H1 (cell line): ENCODE results near the gene LRG1. TPM values are rescaled to one million over a fixed set of nuclear protein-coding genes. Genes with fewer than 3 reads are reported as not detected.
"Not testable (repeated sequence)": the region's sequence is repeated elsewhere in the genome, so short reads cannot be mapped to it uniquely, and the experiment has no call there.

ENCODE experiments used
- CTCF ChIA-PET: fragments of 300-600 bp; sonication (Branson Sonifier 250); formaldehyde crosslinking; loops from one replicate; lab custom pipeline; 2021; ENCODE audit not compliant: partially characterized antibody; lab: Charles Lee
- POLR2A ChIA-PET: fragments of 300-600 bp; sonication (Branson Sonifier 250); formaldehyde crosslinking; loops from one replicate; lab custom pipeline; 2021; ENCODE audit warnings: inconsistent platforms; ENCODE audit not compliant: partially characterized antibody; lab: Charles Lee
- DNase-seq, 2 experiments: peaks; one replicate each; pipeline versions ENCODE4 v3.0.0 to v3.0.0-alpha.2; 2010 to 2022; ENCODE audit warnings: low spot score in 2 of 2, low read depth in 1 of 2, mixed read lengths in 1 of 2
- FAIRE-seq: peaks from 2 replicates; lab custom pipeline; 2011; peaks lifted over from hg19 to GRCh38; lab: Jason Lieb, UNC
- H2AFZ ChIP-seq: 2 replicates; pipeline ENCODE4 v1.8.1; 2012; ENCODE audit warnings: low read length, inconsistent platforms
- H2AK5ac ChIP-seq: 2 replicates; pipeline ENCODE4 v1.6.1; 2013; ENCODE audit warnings: low read depth, low read length
- H2BK120ac ChIP-seq: replicated peaks from 2 replicates; pipeline ENCODE3; 2013; ENCODE audit warnings: low read depth, low read length, inconsistent platforms
- H2BK12ac ChIP-seq: 2 replicates; pipeline ENCODE4 v1.6.1; 2013; ENCODE audit warnings: low read depth, low read length
- H2BK15ac ChIP-seq: 2 replicates; pipeline ENCODE4 v1.6.1; 2013; ENCODE audit warnings: low read length
- H2BK20ac ChIP-seq: 2 replicates; pipeline ENCODE4 v1.6.1; 2013; ENCODE audit warnings: low read length
- H2BK5ac ChIP-seq: 2 replicates; pipeline ENCODE4 v1.6.1; 2013; ENCODE audit warnings: low read depth, low read length
- H3K14ac ChIP-seq: 2 replicates; pipeline ENCODE4 v1.6.1; 2013; ENCODE audit warnings: inconsistent platforms; ENCODE audit not compliant: insufficient read length
- H3K18ac ChIP-seq: 2 replicates; pipeline ENCODE4 v1.6.1; 2013; ENCODE audit warnings: low read length; ENCODE audit errors: extremely low read depth
- H3K23ac ChIP-seq: 2 replicates; pipeline ENCODE4 v1.6.1; 2013; ENCODE audit warnings: inconsistent platforms; ENCODE audit not compliant: insufficient read length
- H3K23me2 ChIP-seq: 2 replicates; pipeline ENCODE4 v1.6.1; 2013; ENCODE audit warnings: low read depth, low read length
- H3K27ac ChIP-seq: 2 replicates; pipeline ENCODE4 v1.6.1; 2011; ENCODE audit warnings: low read depth, low read length, inconsistent platforms
- H3K27me3 ChIP-seq, 4 experiments: replicated peaks in 1 of 4; 1 replicate in 1 of 4; 2 replicates in 3 of 4; pipeline versions ENCODE4 v1.6.1 to v1.8.1; 2011 to 2013; ENCODE audit warnings: low read length in 3 of 4, mild to moderate bottlenecking in 3 of 4, inconsistent platforms in 2 of 4, mixed read lengths in 2 of 4, moderate library complexity in 1 of 4; ENCODE audit not compliant: control insufficient read depth in 3 of 4, insufficient read depth in 3 of 4; ENCODE audit errors: extremely low read depth in 1 of 4
- H3K36me3 ChIP-seq, 4 experiments: 2 replicates each; pipeline versions ENCODE4 v1.6.1 to v1.8.1; 2011 to 2013; ENCODE audit warnings: mild to moderate bottlenecking in 4 of 4, low read length in 3 of 4, moderate library complexity in 2 of 4, control low read depth in 1 of 4, inconsistent platforms in 1 of 4; ENCODE audit not compliant: insufficient read depth in 4 of 4, control insufficient read depth in 2 of 4
- H3K4ac ChIP-seq: replicated peaks from 2 replicates; pipeline ENCODE3; 2013; ENCODE audit warnings: low read length, low read depth, mixed read lengths, inconsistent platforms; ENCODE audit not compliant: insufficient read length
- H3K4me1 ChIP-seq, 4 experiments: replicated peaks in 1 of 4; 1 replicate in 1 of 4; 2 replicates in 3 of 4; pipeline versions ENCODE4 v1.6.1 to v1.8.1; 2011 to 2013; ENCODE audit warnings: low read length in 3 of 4, inconsistent platforms in 2 of 4, mixed read lengths in 1 of 4; ENCODE audit not compliant: insufficient read depth in 4 of 4, control insufficient read depth in 3 of 4
- H3K4me2 ChIP-seq, 2 experiments: 2 replicates each; pipeline versions ENCODE4 v1.6.1 to v1.8.1; 2011 to 2013; ENCODE audit warnings: low read depth in 2 of 2, low read length in 2 of 2, control low read depth in 1 of 2, inconsistent platforms in 1 of 2, mild to moderate bottlenecking in 1 of 2; ENCODE audit not compliant: insufficient read depth in 1 of 2
- H3K4me3 ChIP-seq, 4 experiments: fragments of 200-600, 300-600 bp in 1 of 4; sonication (generic), shearing (Covaris generic), sonication (Bioruptor Twin) in 1 of 4; 2 replicates each; pipeline versions ENCODE4 v1.5.1 to v1.8.1; 2011 to 2016; ENCODE audit warnings: low read length in 4 of 4, low read depth in 3 of 4, control low read depth in 2 of 4, inconsistent platforms in 2 of 4, mild to moderate bottlenecking in 2 of 4, mixed read lengths in 1 of 4, moderate library complexity in 1 of 4; ENCODE audit not compliant: insufficient read depth in 2 of 4; ENCODE audit errors: extremely low read depth in 1 of 4
- H3K56ac ChIP-seq: replicated peaks from 2 replicates; pipeline ENCODE3; 2013; ENCODE audit warnings: low read depth, mild to moderate bottlenecking, mixed read lengths, low read length, inconsistent platforms; ENCODE audit not compliant: insufficient read length
- H3K79me1 ChIP-seq: 2 replicates; pipeline ENCODE4 v1.6.1; 2013; ENCODE audit warnings: low read depth, low read length, control low read depth
- H3K79me2 ChIP-seq, 2 experiments: 2 replicates each; pipeline versions ENCODE4 v1.6.1 to v1.8.1; 2012 to 2013; ENCODE audit warnings: low read length in 2 of 2, mild to moderate bottlenecking in 2 of 2, inconsistent platforms in 1 of 2; ENCODE audit not compliant: insufficient read depth in 2 of 2, control insufficient read depth in 1 of 2
- H3K9ac ChIP-seq, 4 experiments: replicated peaks in 1 of 4; 1 replicate in 1 of 4; 2 replicates in 3 of 4; pipeline versions ENCODE4 v1.6.1 to v1.8.1; 2011 to 2013; ENCODE audit warnings: low read depth in 3 of 4, low read length in 3 of 4, control low read depth in 2 of 4, mild to moderate bottlenecking in 2 of 4, moderate library complexity in 2 of 4, inconsistent platforms in 1 of 4; ENCODE audit errors: extremely low read depth in 1 of 4
- H3K9me3 ChIP-seq, 2 experiments: 2 replicates each; pipeline versions ENCODE4 v1.6.1 to v1.8.1; 2012 to 2013; ENCODE audit warnings: mild to moderate bottlenecking in 2 of 2, moderate library complexity in 2 of 2, control low read depth in 1 of 2, inconsistent platforms in 1 of 2, low read depth in 1 of 2, low read length in 1 of 2, mixed read lengths in 1 of 2; ENCODE audit not compliant: insufficient read depth in 2 of 2
- H4K20me1 ChIP-seq, 2 experiments: replicated peaks in 1 of 2; 2 replicates each; pipeline versions ENCODE3 to v1.8.1; 2011 to 2013; ENCODE audit warnings: inconsistent platforms in 2 of 2, low read length in 2 of 2, mild to moderate bottlenecking in 1 of 2; ENCODE audit not compliant: insufficient read depth in 2 of 2, control insufficient read depth in 1 of 2
- H4K5ac ChIP-seq: 2 replicates; pipeline ENCODE4 v1.6.1; 2013; ENCODE audit warnings: low read length, low read depth, mixed read lengths, inconsistent platforms; ENCODE audit not compliant: insufficient read length
- H4K8ac ChIP-seq: 2 replicates; pipeline ENCODE4 v1.8.0; 2013; ENCODE audit warnings: mild to moderate bottlenecking, moderate library complexity, low read length, inconsistent platforms; ENCODE audit not compliant: insufficient read depth; ENCODE audit errors: extremely low read depth
- H4K91ac ChIP-seq: replicated peaks from 2 replicates; pipeline ENCODE3; 2013; ENCODE audit warnings: low read length, mixed read lengths, inconsistent platforms; ENCODE audit not compliant: insufficient read length
- WGBS, 2 experiments: shearing (Covaris generic) in 1 of 2; methylation state at CpG; one replicate each; pipeline versions ENCODE4 v1.1.6 to v1.1.7; 2013 to 2015; ENCODE audit warnings: low lambda C conversion rate in 2 of 2, mixed read lengths in 2 of 2, inconsistent platforms in 1 of 2, low coverage in 1 of 2, missing lambda C conversion rate in 1 of 2; ENCODE audit not compliant: insufficient replicate concordance in 2 of 2, insufficient coverage in 1 of 2, insufficient read length in 1 of 2; ENCODE audit errors: extremely low coverage in 1 of 2, missing lambda C conversion rate in 1 of 2; 5-methylcytosine and 5-hydroxymethylcytosine counted together
- polyA plus RNA-seq, 7 experiments: library from polyadenylated mRNA; depleted of rRNA in 3 of 7; stranded (reverse) in 5 of 7; unstranded in 2 of 7; fragments of >200 nt in 5 of 7; fragments of 200-250 nt in 2 of 7; gene quantifications; 1 replicate in 5 of 7; 2 replicates in 1 of 7; 4 replicates in 1 of 7; pipeline versions ENCODE4 v1.2.1 to v1.2.3, GENCODE V29; 2011 to 2013; ENCODE audit warnings: missing spikeins in 2 of 7, mixed read lengths in 2 of 7
- total RNA-seq: library from RNA; stranded (reverse); fragmentation: NEBNext Ultra II Directional; extraction: Animal tissue kit (Norgen Biotek cat#: 25700); gene quantifications from 2 replicates; pipeline ENCODE4 v1.2.1, GENCODE V29; 2021

The LRG1 gene
- total and polyA plus RNA-seq, 2 of the 8 experiments (the other 6 are each of a cell fraction or from before 2014, with no cell fraction given), result 0.48 to 0.79 TPM

DNA sequence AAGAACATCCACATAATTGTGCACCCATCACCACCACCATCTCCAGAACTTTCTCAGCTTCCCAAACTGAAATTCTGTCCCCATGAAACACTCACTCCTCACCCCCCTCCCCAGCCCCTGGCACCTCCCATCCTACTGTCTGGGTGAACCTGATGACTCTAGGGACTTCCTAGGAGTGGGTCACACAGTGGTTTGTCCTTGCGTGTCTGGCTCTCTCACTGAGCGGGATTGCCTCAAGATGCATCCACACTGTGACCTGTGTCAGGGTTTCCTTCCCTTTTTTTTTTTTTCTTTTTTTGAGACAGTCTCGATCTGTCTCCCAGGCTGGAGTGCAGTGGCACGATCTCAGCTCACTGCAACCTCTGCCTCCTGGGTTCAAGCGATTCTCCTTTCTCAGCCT, 23.7 kb upstream of the LRG1 start:
- H3K27ac ChIP-seq, H4K8ac ChIP-seq, POLR2A ChIA-PET, H3K56ac ChIP-seq, FAIRE-seq, H3K79me1 ChIP-seq, DNase-seq, H3K36me3 ChIP-seq, H3K4me1 ChIP-seq, H3K4ac ChIP-seq, H2BK12ac ChIP-seq, H3K23me2 ChIP-seq, H2BK20ac ChIP-seq, H3K9me3 ChIP-seq, H4K91ac ChIP-seq, H2BK15ac ChIP-seq, H2AK5ac ChIP-seq, H3K27me3 ChIP-seq, H3K23ac ChIP-seq, H3K4me3 ChIP-seq, H4K5ac ChIP-seq, H2BK5ac ChIP-seq, H2BK120ac ChIP-seq, H3K79me2 ChIP-seq, H2AFZ ChIP-seq, H3K9ac ChIP-seq, H3K14ac ChIP-seq, H3K4me2 ChIP-seq, H3K18ac ChIP-seq: not testable (repeated sequence)
- 92% methylated on average over 2 of the region's 5 CpGs; no CpG with 5 or more reads in 1 of the 2 experiments for WGBS, 2 experiments
- CTCF ChIA-PET, result interaction anchor here (0.7 to 14.7 kb wide), 3 partner anchors 40 to 86 kb away, joined by 3 to 316 read pairs (median 4); no protein-coding TSS in a partner anchor
- peaks cover 11 to 14% of the 10 kb centered on the region in 2 experiments for H4K20me1 ChIP-seq

DNA sequence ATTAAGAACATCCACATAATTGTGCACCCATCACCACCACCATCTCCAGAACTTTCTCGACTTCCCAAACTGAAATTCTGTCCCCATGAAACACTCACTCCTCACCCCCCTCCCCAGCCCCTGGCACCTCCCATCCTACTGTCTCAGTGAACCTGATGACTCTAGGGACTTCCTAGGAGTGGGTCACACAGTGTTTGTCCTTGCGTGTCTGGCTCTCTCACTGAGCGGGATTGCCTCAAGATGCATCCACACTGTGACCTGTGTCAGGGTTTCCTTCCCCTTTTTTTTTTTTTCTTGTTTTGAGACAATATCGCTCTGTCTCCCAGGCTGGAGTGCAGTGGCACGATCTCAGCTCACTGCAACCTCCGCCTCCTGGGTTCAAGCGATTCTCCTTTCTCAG, 22.2 kb upstream of the LRG1 start:
- H3K9ac ChIP-seq, H3K36me3 ChIP-seq, H3K79me2 ChIP-seq, H2BK120ac ChIP-seq, H3K4me3 ChIP-seq, H3K18ac ChIP-seq, H3K27ac ChIP-seq, H3K56ac ChIP-seq, H3K27me3 ChIP-seq, FAIRE-seq, H2BK20ac ChIP-seq, H2AFZ ChIP-seq, H4K91ac ChIP-seq, H4K8ac ChIP-seq, H3K79me1 ChIP-seq, H3K4me2 ChIP-seq, DNase-seq, H3K4me1 ChIP-seq, H3K23me2 ChIP-seq, H3K9me3 ChIP-seq, H3K4ac ChIP-seq, H3K14ac ChIP-seq, H4K5ac ChIP-seq, H2BK15ac ChIP-seq, H2BK5ac ChIP-seq, H2BK12ac ChIP-seq, H2AK5ac ChIP-seq, H3K23ac ChIP-seq: not testable (repeated sequence)
- ChIA-PET CTCF (interaction anchor here (0.9 to 1.4 kb wide), 3 partner anchors 30 to 74 kb away, joined by 3 to 9 read pairs (median 4); no protein-coding TSS in a partner anchor), POLR2A (interaction anchor here (0.6 kb wide), 1 partner anchor 111 kb away, joined by 3 read pairs; no protein-coding TSS in a partner anchor)
- 94% methylated on average over 6 of the region's 7 CpGs; no CpG with 5 or more reads in 1 of the 2 experiments for WGBS, 2 experiments
- H4K20me1 ChIP-seq, result peaks cover 15% of the 10 kb centered on the region in 2 experiments
